H1 (cell line): ENCODE results near the gene COLEC12. TPM values are rescaled to one million over a fixed set of nuclear protein-coding genes. Genes with fewer than 3 reads are reported as not detected.

ENCODE experiments used
- CTCF ChIA-PET: fragments of 300-600 bp; sonication (Branson Sonifier 250); formaldehyde crosslinking; loops from one replicate; lab custom pipeline; 2021; ENCODE audit not compliant: partially characterized antibody; lab: Charles Lee
- POLR2A ChIA-PET: fragments of 300-600 bp; sonication (Branson Sonifier 250); formaldehyde crosslinking; loops from one replicate; lab custom pipeline; 2021; ENCODE audit warnings: inconsistent platforms; ENCODE audit not compliant: partially characterized antibody; lab: Charles Lee
- DNase-seq, 2 experiments: peaks; one replicate each; pipeline versions ENCODE4 v3.0.0 to v3.0.0-alpha.2; 2010 to 2022; ENCODE audit warnings: low spot score in 2 of 2, low read depth in 1 of 2, mixed read lengths in 1 of 2
- FAIRE-seq: peaks from 2 replicates; lab custom pipeline; 2011; peaks lifted over from hg19 to GRCh38; lab: Jason Lieb, UNC
- H2AFZ ChIP-seq: 2 replicates; pipeline ENCODE4 v1.8.1; 2012; ENCODE audit warnings: low read length, inconsistent platforms
- H2AK5ac ChIP-seq: 2 replicates; pipeline ENCODE4 v1.6.1; 2013; ENCODE audit warnings: low read depth, low read length
- H2BK120ac ChIP-seq: replicated peaks from 2 replicates; pipeline ENCODE3; 2013; ENCODE audit warnings: low read depth, low read length, inconsistent platforms
- H2BK12ac ChIP-seq: 2 replicates; pipeline ENCODE4 v1.6.1; 2013; ENCODE audit warnings: low read depth, low read length
- H2BK15ac ChIP-seq: 2 replicates; pipeline ENCODE4 v1.6.1; 2013; ENCODE audit warnings: low read length
- H2BK20ac ChIP-seq: 2 replicates; pipeline ENCODE4 v1.6.1; 2013; ENCODE audit warnings: low read length
- H2BK5ac ChIP-seq: 2 replicates; pipeline ENCODE4 v1.6.1; 2013; ENCODE audit warnings: low read depth, low read length
- H3K14ac ChIP-seq: 2 replicates; pipeline ENCODE4 v1.6.1; 2013; ENCODE audit warnings: inconsistent platforms; ENCODE audit not compliant: insufficient read length
- H3K18ac ChIP-seq: 2 replicates; pipeline ENCODE4 v1.6.1; 2013; ENCODE audit warnings: low read length; ENCODE audit errors: extremely low read depth
- H3K23ac ChIP-seq: 2 replicates; pipeline ENCODE4 v1.6.1; 2013; ENCODE audit warnings: inconsistent platforms; ENCODE audit not compliant: insufficient read length
- H3K23me2 ChIP-seq: 2 replicates; pipeline ENCODE4 v1.6.1; 2013; ENCODE audit warnings: low read depth, low read length
- H3K27ac ChIP-seq: 2 replicates; pipeline ENCODE4 v1.6.1; 2011; ENCODE audit warnings: low read depth, low read length, inconsistent platforms
- H3K27me3 ChIP-seq, 4 experiments: replicated peaks in 1 of 4; 1 replicate in 1 of 4; 2 replicates in 3 of 4; pipeline versions ENCODE4 v1.6.1 to v1.8.1; 2011 to 2013; ENCODE audit warnings: low read length in 3 of 4, mild to moderate bottlenecking in 3 of 4, inconsistent platforms in 2 of 4, mixed read lengths in 2 of 4, moderate library complexity in 1 of 4; ENCODE audit not compliant: control insufficient read depth in 3 of 4, insufficient read depth in 3 of 4; ENCODE audit errors: extremely low read depth in 1 of 4
- H3K36me3 ChIP-seq, 4 experiments: 2 replicates each; pipeline versions ENCODE4 v1.6.1 to v1.8.1; 2011 to 2013; ENCODE audit warnings: mild to moderate bottlenecking in 4 of 4, low read length in 3 of 4, moderate library complexity in 2 of 4, control low read depth in 1 of 4, inconsistent platforms in 1 of 4; ENCODE audit not compliant: insufficient read depth in 4 of 4, control insufficient read depth in 2 of 4
- H3K4ac ChIP-seq: replicated peaks from 2 replicates; pipeline ENCODE3; 2013; ENCODE audit warnings: low read length, low read depth, mixed read lengths, inconsistent platforms; ENCODE audit not compliant: insufficient read length
- H3K4me1 ChIP-seq, 4 experiments: replicated peaks in 1 of 4; 1 replicate in 1 of 4; 2 replicates in 3 of 4; pipeline versions ENCODE4 v1.6.1 to v1.8.1; 2011 to 2013; ENCODE audit warnings: low read length in 3 of 4, inconsistent platforms in 2 of 4, mixed read lengths in 1 of 4; ENCODE audit not compliant: insufficient read depth in 4 of 4, control insufficient read depth in 3 of 4
- H3K4me2 ChIP-seq, 2 experiments: 2 replicates each; pipeline versions ENCODE4 v1.6.1 to v1.8.1; 2011 to 2013; ENCODE audit warnings: low read depth in 2 of 2, low read length in 2 of 2, control low read depth in 1 of 2, inconsistent platforms in 1 of 2, mild to moderate bottlenecking in 1 of 2; ENCODE audit not compliant: insufficient read depth in 1 of 2
- H3K4me3 ChIP-seq, 4 experiments: fragments of 200-600, 300-600 bp in 1 of 4; sonication (generic), shearing (Covaris generic), sonication (Bioruptor Twin) in 1 of 4; 2 replicates each; pipeline versions ENCODE4 v1.5.1 to v1.8.1; 2011 to 2016; ENCODE audit warnings: low read length in 4 of 4, low read depth in 3 of 4, control low read depth in 2 of 4, inconsistent platforms in 2 of 4, mild to moderate bottlenecking in 2 of 4, mixed read lengths in 1 of 4, moderate library complexity in 1 of 4; ENCODE audit not compliant: insufficient read depth in 2 of 4; ENCODE audit errors: extremely low read depth in 1 of 4
- H3K56ac ChIP-seq: replicated peaks from 2 replicates; pipeline ENCODE3; 2013; ENCODE audit warnings: low read depth, mild to moderate bottlenecking, mixed read lengths, low read length, inconsistent platforms; ENCODE audit not compliant: insufficient read length
- H3K79me1 ChIP-seq: 2 replicates; pipeline ENCODE4 v1.6.1; 2013; ENCODE audit warnings: low read depth, low read length, control low read depth
- H3K79me2 ChIP-seq, 2 experiments: 2 replicates each; pipeline versions ENCODE4 v1.6.1 to v1.8.1; 2012 to 2013; ENCODE audit warnings: low read length in 2 of 2, mild to moderate bottlenecking in 2 of 2, inconsistent platforms in 1 of 2; ENCODE audit not compliant: insufficient read depth in 2 of 2, control insufficient read depth in 1 of 2
- H3K9ac ChIP-seq, 4 experiments: replicated peaks in 1 of 4; 1 replicate in 1 of 4; 2 replicates in 3 of 4; pipeline versions ENCODE4 v1.6.1 to v1.8.1; 2011 to 2013; ENCODE audit warnings: low read depth in 3 of 4, low read length in 3 of 4, control low read depth in 2 of 4, mild to moderate bottlenecking in 2 of 4, moderate library complexity in 2 of 4, inconsistent platforms in 1 of 4; ENCODE audit errors: extremely low read depth in 1 of 4
- H3K9me3 ChIP-seq, 2 experiments: 2 replicates each; pipeline versions ENCODE4 v1.6.1 to v1.8.1; 2012 to 2013; ENCODE audit warnings: mild to moderate bottlenecking in 2 of 2, moderate library complexity in 2 of 2, control low read depth in 1 of 2, inconsistent platforms in 1 of 2, low read depth in 1 of 2, low read length in 1 of 2, mixed read lengths in 1 of 2; ENCODE audit not compliant: insufficient read depth in 2 of 2
- H4K20me1 ChIP-seq, 2 experiments: replicated peaks in 1 of 2; 2 replicates each; pipeline versions ENCODE3 to v1.8.1; 2011 to 2013; ENCODE audit warnings: inconsistent platforms in 2 of 2, low read length in 2 of 2, mild to moderate bottlenecking in 1 of 2; ENCODE audit not compliant: insufficient read depth in 2 of 2, control insufficient read depth in 1 of 2
- H4K5ac ChIP-seq: 2 replicates; pipeline ENCODE4 v1.6.1; 2013; ENCODE audit warnings: low read length, low read depth, mixed read lengths, inconsistent platforms; ENCODE audit not compliant: insufficient read length
- H4K8ac ChIP-seq: 2 replicates; pipeline ENCODE4 v1.8.0; 2013; ENCODE audit warnings: mild to moderate bottlenecking, moderate library complexity, low read length, inconsistent platforms; ENCODE audit not compliant: insufficient read depth; ENCODE audit errors: extremely low read depth
- H4K91ac ChIP-seq: replicated peaks from 2 replicates; pipeline ENCODE3; 2013; ENCODE audit warnings: low read length, mixed read lengths, inconsistent platforms; ENCODE audit not compliant: insufficient read length
- CBX8 ChIP-seq: fragments of 300-800, 300-1000 bp; sonication (generic); IDR thresholded peaks from 2 replicates; pipeline ENCODE4 v1.7.1; 2016; ENCODE audit warnings: low read depth, low read length, borderline replicate concordance
- CEBPB ChIP-seq: IDR thresholded peaks from 2 replicates; pipeline ENCODE4 v1.6.1; 2012; ENCODE audit warnings: low read depth, low read length
- CHD2 ChIP-seq: IDR thresholded peaks from 2 replicates; pipeline ENCODE4 v1.6.1; 2012; ENCODE audit warnings: low read length, improper control_type of control experiment
- CREB1 ChIP-seq: IDR thresholded peaks from 2 replicates; pipeline ENCODE4 v1.6.1; 2012; ENCODE audit warnings: inconsistent platforms
- EP300 ChIP-seq, 2 experiments: IDR thresholded peaks; 1 replicate in 1 of 2; 2 replicates in 1 of 2; pipeline ENCODE4 v1.6.1; 2011 to 2012; ENCODE audit warnings: low read depth in 2 of 2, low read length in 2 of 2, mild to moderate bottlenecking in 2 of 2, borderline replicate concordance in 1 of 2, inconsistent platforms in 1 of 2, moderate library complexity in 1 of 2
- HDAC2 ChIP-seq, 2 experiments: fragments of 300-600 bp in 1 of 2; sonication (generic) in 1 of 2; IDR thresholded peaks; 2 replicates each; pipeline ENCODE4 v1.6.1; 2011 to 2012; ENCODE audit warnings: low read depth in 2 of 2, low read length in 2 of 2, mild to moderate bottlenecking in 2 of 2, moderate library complexity in 2 of 2, borderline replicate concordance in 1 of 2, inconsistent platforms in 1 of 2
- KDM4A ChIP-seq: IDR thresholded peaks from one replicate; pipeline ENCODE4 v1.7.1; 2012; ENCODE audit warnings: low read depth, mild to moderate bottlenecking, moderate library complexity, low read length, inconsistent platforms; ENCODE audit not compliant: severe bottlenecking
- RFX5 ChIP-seq: IDR thresholded peaks from 2 replicates; pipeline ENCODE4 v1.6.1; 2011; ENCODE audit warnings: low read depth, low read length, improper control_type of control experiment, borderline replicate concordance
- SAP30 ChIP-seq: fragments of 300-600 bp; sonication (generic); IDR thresholded peaks from 2 replicates; pipeline ENCODE4 v1.7.1; 2012; ENCODE audit warnings: low read length, moderate library complexity, mild to moderate bottlenecking, inconsistent platforms; ENCODE audit not compliant: insufficient read depth, insufficient replicate concordance
- TAF7 ChIP-seq: optimal IDR thresholded peaks from 2 replicates; pipeline ENCODE3; 2011; ENCODE audit warnings: low read depth, mild to moderate bottlenecking, inconsistent platforms, low read length, moderate library complexity, borderline replicate concordance
- TBP ChIP-seq: IDR thresholded peaks from 2 replicates; pipeline ENCODE4 v1.6.1; 2011; ENCODE audit warnings: low read depth, low read length, improper control_type of control experiment
- WGBS, 2 experiments: shearing (Covaris generic) in 1 of 2; methylation state at CpG; one replicate each; pipeline versions ENCODE4 v1.1.6 to v1.1.7; 2013 to 2015; ENCODE audit warnings: low lambda C conversion rate in 2 of 2, mixed read lengths in 2 of 2, inconsistent platforms in 1 of 2, low coverage in 1 of 2, missing lambda C conversion rate in 1 of 2; ENCODE audit not compliant: insufficient replicate concordance in 2 of 2, insufficient coverage in 1 of 2, insufficient read length in 1 of 2; ENCODE audit errors: extremely low coverage in 1 of 2, missing lambda C conversion rate in 1 of 2; 5-methylcytosine and 5-hydroxymethylcytosine counted together
- polyA plus RNA-seq, 7 experiments: library from polyadenylated mRNA; depleted of rRNA in 3 of 7; stranded (reverse) in 5 of 7; unstranded in 2 of 7; fragments of >200 nt in 5 of 7; fragments of 200-250 nt in 2 of 7; gene quantifications; 1 replicate in 5 of 7; 2 replicates in 1 of 7; 4 replicates in 1 of 7; pipeline versions ENCODE4 v1.2.1 to v1.2.3, GENCODE V29; 2011 to 2013; ENCODE audit warnings: missing spikeins in 2 of 7, mixed read lengths in 2 of 7
- total RNA-seq: library from RNA; stranded (reverse); fragmentation: NEBNext Ultra II Directional; extraction: Animal tissue kit (Norgen Biotek cat#: 25700); gene quantifications from 2 replicates; pipeline ENCODE4 v1.2.1, GENCODE V29; 2021
- TF ChIP-seq, protein P1 (sequence below): IDR thresholded peaks from 2 replicates; pipeline ENCODE4 v1.6.1; 2012; ENCODE audit warnings: low read length, inconsistent platforms

The COLEC12 gene
- total and polyA plus RNA-seq, 2 of the 8 experiments (the other 6 are each of a cell fraction or from before 2014, with no cell fraction given), result 0.44 to 2.3 TPM

DNA sequence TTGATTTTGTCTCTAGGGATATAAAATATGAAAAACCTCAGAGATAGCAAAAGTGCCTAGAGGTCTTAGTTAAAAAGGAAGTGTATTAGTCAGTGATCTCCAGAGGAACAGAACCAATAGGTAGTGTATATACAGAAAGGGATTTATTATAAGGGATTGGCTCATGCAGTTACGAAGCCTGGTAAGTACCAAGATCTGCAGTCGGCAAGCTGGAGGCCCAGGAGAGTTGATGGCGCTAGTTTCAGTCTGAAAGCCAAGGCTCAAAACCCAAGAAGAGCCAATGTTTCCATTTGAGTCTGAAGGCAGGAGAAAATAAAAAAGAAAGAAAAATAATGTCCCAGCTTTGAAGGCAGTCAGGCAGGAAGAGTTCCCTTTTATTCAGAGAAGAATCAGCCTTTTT, 93.3 kb downstream of the COLEC12 start:
- Histone ChIP-seq H2BK5ac (no peak overlapping the region), H3K79me2 (no peaks in the 10 kb centered on the region), H2BK20ac (no peak overlapping the region), H3K9ac (no peak overlapping the region), H3K18ac (no peak overlapping the region), H3K27me3 (no peaks in the 10 kb centered on the region), H3K56ac (no peak overlapping the region), H2BK15ac (no peak overlapping the region), H2AFZ (no peak overlapping the region), H3K27ac (no peak overlapping the region), H2BK12ac (no peak overlapping the region), H2AK5ac (no peak overlapping the region), H3K36me3 (0 out of 8 replicates have a peak, but pooled peaks cover 0 to 3% (median 0%) of the 10 kb centered on the region in 4 experiments), H3K4me3 (no peak overlapping the region), H4K20me1 (no peaks in the 10 kb centered on the region), H3K14ac (no peak overlapping the region), H3K23ac (no peak overlapping the region), H2BK120ac (no peak overlapping the region), H4K5ac (no peak overlapping the region), H3K23me2 (no peaks in the 10 kb centered on the region), H3K79me1 (no peaks in the 10 kb centered on the region), H4K91ac (no peak overlapping the region), H3K9me3 (peaks cover 3 to 7% of the 10 kb centered on the region in 2 experiments; a peak in 2 of 4 replicates), H4K8ac (no peak overlapping the region), H3K4me2 (no peak overlapping the region), H3K4ac (no peak overlapping the region), H3K4me1 (no peaks in the 10 kb centered on the region)
- 95% methylated on average over 3 of the region's 3 CpGs; no CpG with 5 or more reads in 1 of the 2 experiments for WGBS, 2 experiments
- DNase-seq, result no peak
- ChIA-PET POLR2A (no interaction called here), CTCF (no interaction called here)
- no peak for FAIRE-seq
- TF ChIP-seq CBX8, result no peak
- no peak for TF ChIP-seq HDAC2 (IDR thresholded peaks at IDR 0.05; ENCODE audit: borderline replicate concordance in 1 of 2, low read depth in 2 of 2, low read length in 2 of 2)
- no peak for TF ChIP-seq SAP30
- no peak for TF ChIP-seq CHD2
- TF ChIP-seq KDM4A, result no peak
- TF ChIP-seq RFX5, result no peak
- TF ChIP-seq, protein P1, sequence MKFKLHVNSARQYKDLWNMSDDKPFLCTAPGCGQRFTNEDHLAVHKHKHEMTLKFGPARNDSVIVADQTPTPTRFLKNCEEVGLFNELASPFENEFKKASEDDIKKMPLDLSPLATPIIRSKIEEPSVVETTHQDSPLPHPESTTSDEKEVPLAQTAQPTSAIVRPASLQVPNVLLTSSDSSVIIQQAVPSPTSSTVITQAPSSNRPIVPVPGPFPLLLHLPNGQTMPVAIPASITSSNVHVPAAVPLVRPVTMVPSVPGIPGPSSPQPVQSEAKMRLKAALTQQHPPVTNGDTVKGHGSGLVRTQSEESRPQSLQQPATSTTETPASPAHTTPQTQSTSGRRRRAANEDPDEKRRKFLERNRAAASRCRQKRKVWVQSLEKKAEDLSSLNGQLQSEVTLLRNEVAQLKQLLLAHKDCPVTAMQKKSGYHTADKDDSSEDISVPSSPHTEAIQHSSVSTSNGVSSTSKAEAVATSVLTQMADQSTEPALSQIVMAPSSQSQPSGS, result no peak
- no peak for TF ChIP-seq EP300 (IDR thresholded peaks at IDR 0.05; ENCODE audit: borderline replicate concordance in 1 of 2, low read depth in 2 of 2, low read length in 2 of 2)
- TF ChIP-seq CREB1, result no peak
- TF ChIP-seq CEBPB, result no peak
- TF ChIP-seq TAF7, result no peak
- no peak for TF ChIP-seq TBP
